ENCODE data around the gene MYH1. TPM values are rescaled to one million over a fixed set of nuclear protein-coding genes. Genes with fewer than 3 reads are reported as not detected.

MYH1 gene
- not detected for total RNA-seq
- long read RNA-seq, result 0 reads

GRCh38 chr17:10518271-10519037 lies at the start of gene MYH1:
Gene MYH1 (minus strand): TSS chr17:10518542. CDS start chr17:10516642, 1,900 bp downstream.
- Histone ChIP-seq H3K27ac (no peak within 1 kb of the TSS), H3K9me3 (no peaks in the 10 kb centered on the region), H3K4me3 (no peak within 1 kb of the TSS), H3K4me1 (no peaks in the 10 kb centered on the region), H3K27me3 (ENCODE audit: low read depth) (no peaks in the 10 kb centered on the region), H3K36me3 (no peaks in the 10 kb centered on the region)
- TF ChIP-seq CTCF (IDR thresholded peaks at IDR 0.05), result no peak
- intact Hi-C loops (cut with DNase I), result no loop called here
- ATAC-seq (no peak), DNase-seq (no peak)

- intact Hi-C loops (cut with DNase I), result no loop called here
- Histone ChIP-seq H3K27me3 (ENCODE audit: low read depth) (peaks cover 5% of the 10 kb centered on the region), H3K4me3 (no peak overlapping the region), H3K9me3 (no peaks in the 10 kb centered on the region), H3K4me1 (no peaks in the 10 kb centered on the region), H3K36me3 (no peaks in the 10 kb centered on the region), H3K27ac (no peak overlapping the region)
- DNase-seq (no peak), ATAC-seq (no peak)
- TF ChIP-seq CTCF (IDR thresholded peaks at IDR 0.05), result no peak
Observed at GRCh38 chr17:10563991-10564660, 45.8 kb upstream of the MYH1 start.

GRCh38 chr17:10558049-10558448 lies 39.7 kb upstream of the MYH1 start:
- no peak overlapping the region for H3K27ac ChIP-seq
- no peaks in the 10 kb centered on the region for H3K36me3 ChIP-seq
- intact Hi-C loops (cut with DNase I), result no loop called here
- no peaks in the 10 kb centered on the region for H3K27me3 ChIP-seq (ENCODE audit: low read depth)
- ATAC-seq (no peak), DNase-seq (no peak)
- no peaks in the 10 kb centered on the region for H3K9me3 ChIP-seq
- no peak for TF ChIP-seq CTCF (IDR thresholded peaks at IDR 0.05)
- no peak overlapping the region for H3K4me3 ChIP-seq
- H3K4me1 ChIP-seq, result no peaks in the 10 kb centered on the region

- no peak for TF ChIP-seq CTCF (IDR thresholded peaks at IDR 0.05)
- ATAC-seq, result no peak
- no peaks in the 10 kb centered on the region for H3K36me3 ChIP-seq
- H3K4me3 ChIP-seq, result no peak overlapping the region
- no peak overlapping the region for H3K27ac ChIP-seq
- intact Hi-C loops (cut with DNase I), result no loop called here
- H3K4me1 ChIP-seq, result no peaks in the 10 kb centered on the region
- H3K27me3 ChIP-seq (ENCODE audit: low read depth), result no peaks in the 10 kb centered on the region
- H3K9me3 ChIP-seq, result no peaks in the 10 kb centered on the region
- no peak for DNase-seq
Observed at GRCh38 chr17:10557422-10557821, 39.1 kb upstream of the MYH1 start.

GRCh38 chr17:10556301-10557005 lies 38.1 kb upstream of the MYH1 start:
- Histone ChIP-seq H3K4me1 (no peaks in the 10 kb centered on the region), H3K4me3 (no peak overlapping the region), H3K36me3 (no peaks in the 10 kb centered on the region), H3K27me3 (ENCODE audit: low read depth) (no peaks in the 10 kb centered on the region), H3K9me3 (no peaks in the 10 kb centered on the region), H3K27ac (no peak overlapping the region)
- DNase-seq (no peak), ATAC-seq (no peak)
- intact Hi-C loops (cut with DNase I), result no loop called here
- no peak for TF ChIP-seq CTCF (IDR thresholded peaks at IDR 0.05)

Measured in lower lobe of right lung (tissue), 2 donors.